H9 (cell line): ENCODE measurements around the gene SFRP2. TPM values are rescaled to one million over a fixed set of nuclear protein-coding genes. Genes with fewer than 3 reads are reported as not detected.

ENCODE experiments used
- DNase-seq: peaks from one replicate; pipeline ENCODE4 v3.0.0-alpha.2; 2017
- H2AFZ ChIP-seq: one replicate; pipeline ENCODE4 v1.6.1; 2013; ENCODE audit warnings: mild to moderate bottlenecking, low read length, control low read depth, moderate library complexity
- H2AK5ac ChIP-seq: 2 replicates; pipeline ENCODE4 v1.6.1; 2013; ENCODE audit warnings: low read length, control low read depth, mixed read lengths; ENCODE audit not compliant: insufficient read length
- H2BK120ac ChIP-seq: one replicate; pipeline ENCODE4 v1.6.1; 2013; ENCODE audit warnings: low read depth, mild to moderate bottlenecking, low read length, control low read depth, inconsistent platforms; ENCODE audit not compliant: poor library complexity, severe bottlenecking
- H2BK12ac ChIP-seq: 2 replicates; pipeline ENCODE4 v1.6.1; 2013; ENCODE audit warnings: low read length, control low read depth, mixed read lengths, low read depth; ENCODE audit not compliant: insufficient read length
- H2BK15ac ChIP-seq: 2 replicates; pipeline ENCODE4 v1.6.1; 2013; ENCODE audit warnings: low read depth, low read length, control low read depth
- H2BK20ac ChIP-seq: one replicate; pipeline ENCODE4 v1.6.1; 2013; ENCODE audit warnings: low read depth, mild to moderate bottlenecking, low read length, control low read depth, inconsistent platforms; ENCODE audit not compliant: poor library complexity, severe bottlenecking
- H2BK5ac ChIP-seq: 2 replicates; pipeline ENCODE4 v1.6.1; 2013; ENCODE audit warnings: low read length, control low read depth, mixed read lengths; ENCODE audit not compliant: insufficient read length
- H3K14ac ChIP-seq: 2 replicates; pipeline ENCODE4 v1.6.1; 2013; ENCODE audit warnings: low read length, control low read depth; ENCODE audit not compliant: insufficient read depth
- H3K18ac ChIP-seq: 2 replicates; pipeline ENCODE4 v1.6.1; 2013; ENCODE audit warnings: low read depth, mild to moderate bottlenecking, mixed read lengths, low read length, control low read depth; ENCODE audit not compliant: insufficient read length
- H3K23ac ChIP-seq: 2 replicates; pipeline ENCODE4 v1.6.1; 2013; ENCODE audit warnings: low read length, control low read depth, mixed read lengths, low read depth; ENCODE audit not compliant: insufficient read length
- H3K23me2 ChIP-seq: 2 replicates; pipeline ENCODE4 v1.6.1; 2013; ENCODE audit warnings: low read depth, mild to moderate bottlenecking, mixed read lengths, low read length, control low read depth; ENCODE audit not compliant: insufficient read length, poor library complexity, severe bottlenecking
- H3K27ac ChIP-seq: 2 replicates; pipeline ENCODE4 v1.5.1; 2013; ENCODE audit warnings: low read length, control low read depth, mixed read lengths, low read depth; ENCODE audit not compliant: insufficient read length
- H3K27me3 ChIP-seq: 2 replicates; pipeline ENCODE4 v1.6.1; 2013; ENCODE audit warnings: low read length, control low read depth, inconsistent platforms; ENCODE audit not compliant: insufficient read depth
- H3K4ac ChIP-seq: 2 replicates; pipeline ENCODE4 v1.6.1; 2013; ENCODE audit warnings: low read depth, mild to moderate bottlenecking, control low read depth, inconsistent platforms, low read length, moderate library complexity
- H3K4me1 ChIP-seq: 2 replicates; pipeline ENCODE4 v1.6.1; 2013; ENCODE audit warnings: low read length, control low read depth, inconsistent platforms; ENCODE audit not compliant: insufficient read depth
- H3K4me2 ChIP-seq: 2 replicates; pipeline ENCODE4 v1.6.1; 2013; ENCODE audit warnings: low read length, control low read depth, mixed read lengths; ENCODE audit not compliant: insufficient read length, insufficient read depth
- H3K56ac ChIP-seq: 2 replicates; pipeline ENCODE4 v1.6.1; 2013; ENCODE audit warnings: low read depth, mild to moderate bottlenecking, mixed read lengths, low read length, control low read depth; ENCODE audit not compliant: insufficient read length
- H3K79me1 ChIP-seq: 2 replicates; pipeline ENCODE4 v1.6.1; 2013; ENCODE audit warnings: low read depth, mild to moderate bottlenecking, moderate library complexity, low read length, control low read depth, inconsistent platforms; ENCODE audit not compliant: insufficient read depth, poor library complexity, severe bottlenecking
- H3K79me2 ChIP-seq: 2 replicates; pipeline ENCODE4 v1.6.1; 2013; ENCODE audit warnings: low read length, control low read depth, inconsistent platforms; ENCODE audit not compliant: insufficient read depth
- H3K9ac ChIP-seq: 2 replicates; pipeline ENCODE4 v1.6.1; 2013; ENCODE audit warnings: low read length, control low read depth, mixed read lengths; ENCODE audit not compliant: insufficient read length; ENCODE audit errors: extremely low read depth
- H3K9me3 ChIP-seq: one replicate; pipeline ENCODE4 v1.6.1; 2013; ENCODE audit warnings: low read depth, low read length, inconsistent platforms; ENCODE audit not compliant: control insufficient read depth
- H3T11ph ChIP-seq: one replicate; pipeline ENCODE4 v1.6.1; 2013; ENCODE audit warnings: mild to moderate bottlenecking, low read length, control low read depth, inconsistent platforms
- H4K20me1 ChIP-seq: one replicate; pipeline ENCODE4 v1.6.1; 2013; ENCODE audit not compliant: control insufficient read depth, insufficient read length, insufficient read depth
- H4K5ac ChIP-seq: 2 replicates; pipeline ENCODE4 v1.6.1; 2013; ENCODE audit warnings: low read depth, mild to moderate bottlenecking, mixed read lengths, low read length, control low read depth; ENCODE audit not compliant: insufficient read length
- H4K8ac ChIP-seq: replicated peaks from 2 replicates; pipeline ENCODE4 v1.6.1; 2013; ENCODE audit warnings: low read length, control low read depth, mixed read lengths, low read depth; ENCODE audit not compliant: insufficient read length
- H4K91ac ChIP-seq: 2 replicates; pipeline ENCODE4 v1.6.1; 2013; ENCODE audit warnings: low read depth, mild to moderate bottlenecking, moderate library complexity, mixed read lengths, low read length, control low read depth; ENCODE audit not compliant: insufficient read length
- H3K27ac Mint-ChIP-seq, 3 experiments: 2 replicates in 2 of 3; 3 replicates in 1 of 3; pipeline ENCODE4 v1.8.0; 2020 to 2021; ENCODE audit warnings: mixed read lengths in 3 of 3, mild to moderate bottlenecking in 1 of 3, moderate library complexity in 1 of 3
- H3K27me3 Mint-ChIP-seq: 2 replicates; pipeline ENCODE4 v1.8.0; 2021; ENCODE audit warnings: low read depth, mild to moderate bottlenecking, moderate library complexity, mixed read lengths
- H3K36me3 Mint-ChIP-seq, 3 experiments: 2 replicates in 2 of 3; 3 replicates in 1 of 3; pipeline ENCODE4 v1.8.0; 2020 to 2021; ENCODE audit warnings: low read depth in 3 of 3, mixed read lengths in 3 of 3; ENCODE audit not compliant: insufficient read depth in 1 of 3
- H3K4me1 Mint-ChIP-seq, 2 experiments: 2 replicates each; pipeline ENCODE4 v1.8.0; 2020; ENCODE audit warnings: mixed read lengths in 2 of 2
- H3K4me3 Mint-ChIP-seq, 2 experiments: 2 replicates in 1 of 2; 3 replicates in 1 of 2; pipeline ENCODE4 v1.8.0; 2020 to 2021; ENCODE audit warnings: mild to moderate bottlenecking in 2 of 2, mixed read lengths in 2 of 2, moderate library complexity in 1 of 2
- H3K9me3 Mint-ChIP-seq, 2 experiments: 2 replicates in 1 of 2; 3 replicates in 1 of 2; pipeline ENCODE4 v1.8.0; 2020; ENCODE audit warnings: mild to moderate bottlenecking in 2 of 2, mixed read lengths in 2 of 2, moderate library complexity in 1 of 2
- WGBS: extraction: QIAGEN DNeasy Blood & Tissue Kit; methylation state at CpG from one replicate; pipeline ENCODE4 v1.1.7; 2013; ENCODE audit warnings: missing lambda C conversion rate, low lambda C conversion rate, mixed read lengths; ENCODE audit not compliant: insufficient read length; ENCODE audit errors: extremely low coverage; 5-methylcytosine and 5-hydroxymethylcytosine counted together
- total RNA-seq: library from RNA; stranded (reverse); gene quantifications from 2 replicates; pipeline ENCODE4 v1.2.1, GENCODE V29; 2021
- TF ChIP-seq, protein P1 (sequence below): fragments of 200-600 bp; sonication (generic); conservative IDR thresholded peaks from 3 replicates; pipeline ENCODE4 v1.8.0; 2021; ENCODE audit warnings: antibody characterized with exemption, mild to moderate bottlenecking

Gene SFRP2
- total RNA-seq, 1 experiment from 2014 or later: 156 TPM

DNA sequence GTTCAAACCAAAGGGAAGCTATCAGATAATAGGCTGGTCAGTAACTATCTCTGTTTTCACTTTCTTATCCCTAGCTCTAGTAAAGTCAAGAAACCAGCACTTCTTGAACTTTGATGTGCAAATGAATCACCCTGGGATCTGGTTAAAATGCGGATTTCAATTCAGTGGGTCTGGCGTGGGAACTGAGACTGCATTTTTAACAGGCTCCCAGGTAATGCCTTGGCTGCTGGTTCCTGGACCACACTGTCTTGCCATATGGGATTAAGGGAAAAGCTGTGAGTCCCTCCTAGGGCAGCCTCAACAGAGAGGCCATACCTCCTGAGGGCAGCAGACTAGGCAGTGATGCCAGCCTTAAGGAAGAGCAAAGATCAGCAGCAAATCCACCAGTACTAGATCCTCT, 30.7 kb downstream of the SFRP2 start:
- Mint-ChIP-seq H3K36me3 (peaks cover 8 to 19% (median 12%) of the 10 kb centered on the region in 3 experiments), H3K4me3 (peak overlapping the region; percentile 70 to 88), H3K4me1 (peaks cover 22 to 23% of the 10 kb centered on the region in 2 experiments), H3K27ac (no peak overlapping the region; a peak in 1 of 7 replicates), H3K9me3 (peaks cover 0 to 3% of the 10 kb centered on the region in 2 experiments; a peak in 2 of 5 replicates), H3K27me3 (peaks cover 51% of the 10 kb centered on the region)
- Histone ChIP-seq H2BK20ac (no peak overlapping the region), H3K4me2 (peak overlapping the region; percentile 85), H3K56ac (no peak overlapping the region), H3K79me2 (no peaks in the 10 kb centered on the region), H3K18ac (no peak overlapping the region), H3K4me1 (peaks cover 10% of the 10 kb centered on the region), H2AK5ac (no peak overlapping the region), H4K91ac (no peak overlapping the region), H3K79me1 (no peaks in the 10 kb centered on the region), H2BK15ac (no peak overlapping the region), H3K4ac (no peak overlapping the region), H2BK120ac (no peak overlapping the region), H2BK12ac (no peak overlapping the region), H3K27me3 (no peaks in the 10 kb centered on the region), H3K9me3 (no peaks in the 10 kb centered on the region), H3K23ac (no peak overlapping the region), H4K20me1 (no peaks in the 10 kb centered on the region), H2AFZ (no peak overlapping the region), H3K14ac (no peak overlapping the region), H3K23me2 (peaks cover 11% of the 10 kb centered on the region), H4K5ac (no peak overlapping the region), H4K8ac (no peak overlapping the region), H3K9ac (no peak overlapping the region), H3T11ph (no peak overlapping the region), H2BK5ac (no peak overlapping the region), H3K27ac (no peak overlapping the region)
- TF ChIP-seq, protein P1, sequence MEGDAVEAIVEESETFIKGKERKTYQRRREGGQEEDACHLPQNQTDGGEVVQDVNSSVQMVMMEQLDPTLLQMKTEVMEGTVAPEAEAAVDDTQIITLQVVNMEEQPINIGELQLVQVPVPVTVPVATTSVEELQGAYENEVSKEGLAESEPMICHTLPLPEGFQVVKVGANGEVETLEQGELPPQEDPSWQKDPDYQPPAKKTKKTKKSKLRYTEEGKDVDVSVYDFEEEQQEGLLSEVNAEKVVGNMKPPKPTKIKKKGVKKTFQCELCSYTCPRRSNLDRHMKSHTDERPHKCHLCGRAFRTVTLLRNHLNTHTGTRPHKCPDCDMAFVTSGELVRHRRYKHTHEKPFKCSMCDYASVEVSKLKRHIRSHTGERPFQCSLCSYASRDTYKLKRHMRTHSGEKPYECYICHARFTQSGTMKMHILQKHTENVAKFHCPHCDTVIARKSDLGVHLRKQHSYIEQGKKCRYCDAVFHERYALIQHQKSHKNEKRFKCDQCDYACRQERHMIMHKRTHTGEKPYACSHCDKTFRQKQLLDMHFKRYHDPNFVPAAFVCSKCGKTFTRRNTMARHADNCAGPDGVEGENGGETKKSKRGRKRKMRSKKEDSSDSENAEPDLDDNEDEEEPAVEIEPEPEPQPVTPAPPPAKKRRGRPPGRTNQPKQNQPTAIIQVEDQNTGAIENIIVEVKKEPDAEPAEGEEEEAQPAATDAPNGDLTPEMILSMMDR: no peak
- DNase-seq: peak; percentile 34
- WGBS: no CpG with 5 or more reads among the region's 2 CpGs
